GM12878 (cell line): ENCODE results near the gene YARS2. TPM values are rescaled to one million over a fixed set of nuclear protein-coding genes. Genes with fewer than 3 reads are reported as not detected.

ENCODE experiments used
- ATAC-seq: fragments of 200-7000 bp; cut with Tn5 transposase; 3 replicates; pipeline ENCODE4 v1.9.1; 2020; ENCODE audit warnings: mild to moderate bottlenecking, moderate library complexity
- BruUV-seq: library from RNA; stranded (reverse); fragments of 400-500 nt; replicated peaks from 2 replicates; lab custom pipeline; 2021; lab: Mats Ljungman, UMichigan
- CTCF ChIA-PET: fragments of 300-600 bp; sonication (Branson Sonifier 250); formaldehyde crosslinking; extraction: SDS; loops from one replicate; lab custom pipeline; 2021; ENCODE audit warnings: inconsistent platforms; lab: Yijun Ruan, JAX
- POLR2A ChIA-PET: fragments of 350-600 bp; formaldehyde crosslinking; extraction: SDS; loops from one replicate; lab custom pipeline; 2021; ENCODE audit warnings: inconsistent platforms; lab: Charles Lee
- RAD21 ChIA-PET: fragments of 300-600 bp; sonication (Branson Sonifier 250); formaldehyde crosslinking; loops from one replicate; lab custom pipeline; 2023; ENCODE audit warnings: antibody characterized with exemption; ENCODE audit not compliant: unreplicated experiment; lab: Charles Lee
- SMC1A ChIA-PET: fragments of 300-600 bp; sonication (Branson Sonifier 250); formaldehyde crosslinking; loops from one replicate; lab custom pipeline; 2023; ENCODE audit not compliant: unreplicated experiment, uncharacterized antibody; lab: Charles Lee
- DNase-seq: peaks from one replicate; pipeline ENCODE4 v3.0.0-alpha.2; 2011; ENCODE audit warnings: low read depth, low spot score
- FAIRE-seq: peaks from 3 replicates; lab custom pipeline; 2011; peaks lifted over from hg19 to GRCh38; lab: Jason Lieb, UNC
- H2AFZ ChIP-seq: 2 replicates; pipeline ENCODE4 v1.6.0; 2011; ENCODE audit warnings: low read depth, low read length, control low read depth; ENCODE audit not compliant: control insufficient read depth
- H3K27ac ChIP-seq: 2 replicates; pipeline ENCODE4 v1.5.1; 2011; ENCODE audit warnings: control low read depth; ENCODE audit not compliant: control insufficient read depth, insufficient read depth
- H3K27me3 ChIP-seq, 2 experiments: replicated peaks in 1 of 2; 2 replicates each; pipeline versions ENCODE4 v1.6.0 to v1.6.1; 2011; ENCODE audit warnings: low read length in 1 of 2; ENCODE audit not compliant: control insufficient read depth in 2 of 2, insufficient read depth in 2 of 2
- H3K36me3 ChIP-seq, 2 experiments: 2 replicates each; pipeline ENCODE4 v1.5.1; 2011; ENCODE audit warnings: low read length in 1 of 2; ENCODE audit not compliant: control insufficient read depth in 2 of 2, insufficient read depth in 2 of 2
- H3K4me1 ChIP-seq: 2 replicates; pipeline ENCODE4 v1.6.1; 2011; ENCODE audit warnings: mild to moderate bottlenecking, low read length, moderate library complexity, mixed read lengths; ENCODE audit not compliant: control insufficient read depth, insufficient read depth
- H3K4me2 ChIP-seq: 2 replicates; pipeline ENCODE4 v1.6.0; 2011; ENCODE audit warnings: control low read depth; ENCODE audit not compliant: control insufficient read depth, insufficient read depth
- H3K4me3 ChIP-seq: fragments of 200-600 bp; sonication (generic); 2 replicates; pipeline ENCODE4 v1.5.1; 2016
- H3K79me2 ChIP-seq: 2 replicates; pipeline ENCODE4 v1.6.0; 2011; ENCODE audit warnings: low read length; ENCODE audit not compliant: control insufficient read depth, insufficient read depth
- H3K9ac ChIP-seq: 2 replicates; pipeline ENCODE4 v1.8.0; 2011; ENCODE audit warnings: low read length, control low read depth, mixed read lengths; ENCODE audit not compliant: control insufficient read depth, insufficient read depth
- H3K9me3 ChIP-seq: replicated peaks from 3 replicates; pipeline ENCODE4 v1.5.1; 2011; ENCODE audit warnings: mild to moderate bottlenecking, low read length; ENCODE audit not compliant: control insufficient read depth, insufficient read depth
- H4K20me1 ChIP-seq: 2 replicates; pipeline ENCODE4 v1.6.0; 2011; ENCODE audit not compliant: control insufficient read depth, insufficient read depth
- CUX1 ChIP-seq: IDR thresholded peaks from 2 replicates; pipeline ENCODE4 v1.6.1; 2012; ENCODE audit warnings: improper control_type of control experiment, low read depth, low read length; ENCODE audit not compliant: insufficient replicate concordance
- EZH2 ChIP-seq: IDR thresholded peaks from 2 replicates; pipeline ENCODE4 v1.6.1; 2012; ENCODE audit warnings: low read depth, mild to moderate bottlenecking, control low read depth, inconsistent platforms, low read length, borderline replicate concordance; ENCODE audit not compliant: control insufficient read depth
- FOXM1 ChIP-seq: IDR thresholded peaks from 2 replicates; pipeline ENCODE4 v1.6.1; 2012; ENCODE audit warnings: low read depth, mild to moderate bottlenecking, inconsistent platforms, low read length, moderate library complexity
- GABPA ChIP-seq: IDR thresholded peaks from 2 replicates; pipeline ENCODE4 v1.6.1; 2014; ENCODE audit warnings: antibody characterized with exemption, low read depth, mild to moderate bottlenecking, inconsistent platforms
- SIN3A ChIP-seq: IDR thresholded peaks from 2 replicates; pipeline ENCODE4 v1.6.1; 2012; ENCODE audit warnings: low read depth, low read length, improper control_type of control experiment
- ZBTB4 ChIP-seq: fragments of 450-650 bp; formaldehyde crosslinking; IDR thresholded peaks from 2 replicates; pipeline ENCODE4 v1.4.0; 2022; ENCODE audit warnings: mild to moderate bottlenecking, moderate library complexity
- WGBS: methylation state at CpG from one replicate; pipeline ENCODE4 v1.1.6; 2016; ENCODE audit warnings: low lambda C conversion rate; ENCODE audit not compliant: insufficient replicate concordance, insufficient coverage; ENCODE audit errors: missing lambda C conversion rate; 5-methylcytosine and 5-hydroxymethylcytosine counted together
- in situ Hi-C: fragments of 300-500 bp; cut with MboI; formaldehyde crosslinking; loops from 9 replicates; pipeline ENCODE4 v1.14.3; 2018; ENCODE audit warnings: mixed read lengths
- intact Hi-C: fragments of 100-400 bp; cut with micrococcal nuclease; formaldehyde crosslinking; loops from one replicate; pipeline ENCODE4 v1.14.2; 2022; ENCODE audit not compliant: unreplicated experiment
- polyA plus RNA-seq, 11 experiments: library from polyadenylated mRNA; depleted of rRNA in 4 of 11; unstranded in 6 of 11; stranded (reverse) in 5 of 11; fragments of >200 nt; fragmentation: Nextera tagmentation in 4 of 11; fragmentation: Illumina TruSeq in 1 of 11; extraction: Ambion mirVana in 4 of 11; extraction: Trizol in 1 of 11; gene quantifications; 1 replicate in 1 of 11; 2 replicates in 10 of 11; pipeline versions ENCODE4 v1.2.1 to v1.2.3, GENCODE V29; 2011 to 2016; ENCODE audit warnings: inconsistent platforms in 2 of 11, missing spikeins in 2 of 11, low read depth in 1 of 11
- total RNA-seq, 4 experiments: library from RNA; depleted of rRNA in 3 of 4; stranded (reverse); fragments of >200 nt in 3 of 4; fragmentation: Illumina TruSeq in 1 of 4; extraction: Trizol in 1 of 4; gene quantifications; 2 replicates each; pipeline versions ENCODE4 v1.2.1 to v1.2.3, GENCODE V29; 2013 to 2021

The YARS2 gene
- total and polyA plus RNA-seq, 10 of the 15 experiments (the other 5 are each of a cell fraction or from before 2014, with no cell fraction given): 13.4 to 46.7 (median 29.6) TPM

GRCh38 chr12:32727237-32727636, 28.5 kb downstream of the YARS2 start:
- CTCF ChIA-PET: no interaction called here
- intact Hi-C loops: no loop called here

More at GRCh38 chr12:32727237-32727636, 28.5 kb downstream of the YARS2 start:
- SMC1A ChIA-PET: no interaction called here
- H2AFZ ChIP-seq: no peak overlapping the region
- H3K4me2 ChIP-seq: no peak overlapping the region
- no peak overlapping the region for H3K4me3 ChIP-seq
- H3K27ac ChIP-seq: no peak overlapping the region
- DNase-seq (no peak), ATAC-seq (no peak), FAIRE-seq (no peak)
- in situ Hi-C loops: no loop called here
- no peaks in the 10 kb centered on the region for H3K27me3 ChIP-seq
- 69% methylated on average over 3 of the region's 3 CpGs for WGBS
- BruUV-seq: no TSS peak
- H3K79me2 ChIP-seq: no peaks in the 10 kb centered on the region
- H3K4me1 ChIP-seq: no peaks in the 10 kb centered on the region
- peaks cover 0 to 24% of the 10 kb centered on the region in 2 experiments; a peak in 3 of 4 replicates for H3K36me3 ChIP-seq
- POLR2A ChIA-PET: no interaction called here
- TF ChIP-seq FOXM1 (no peak), EZH2 (no peak), ZBTB4 (CRISPR knock-in tag) (no peak), GABPA (no peak), SIN3A (no peak), CUX1 (no peak)
- H3K9ac ChIP-seq: no peak overlapping the region
- no peaks in the 10 kb centered on the region for H3K9me3 ChIP-seq
- H4K20me1 ChIP-seq: no peaks in the 10 kb centered on the region
- RAD21 ChIA-PET: no interaction called here
